ENCODE measurements around the gene LARP4B. TPM values are rescaled to one million over a fixed set of nuclear protein-coding genes. Genes with fewer than 3 reads are reported as not detected.
A peak's percentile ranks its signal among the peaks of the same experiment; 100 is the strongest.

The LARP4B gene
- total RNA-seq, 4 donors from 2014 or later = 50.2 to 77.5 (median 57.0) TPM

- WGBS, 2 donors = 70 to 82% methylated on average over 37 to 38 of the region's 38 CpGs
- H3K4me3 ChIP-seq (ENCODE audit: low read depth, poor library complexity, severe bottlenecking) = no peak overlapping the region
- intact Hi-C loops (cut with DNase I; ENCODE audit: low total_unique reads) = no loop called here
- TF ChIP-seq POLR2A (IDR thresholded peaks at IDR 0.05) = no peak
- TF ChIP-seq CTCF (IDR thresholded peaks at IDR 0.05) = no peak
- DNase-seq (ENCODE audit: low spot score in 2 of 2) = peak in 1 of 2 donors; percentile 72
Measured at GRCh38 chr10:775245-776075, 156.0 kb downstream of the LARP4B start.

GRCh38 chr10:774661-775244, 156.8 kb downstream of the LARP4B start:
- WGBS, 2 donors = 81 to 84% methylated on average over 23 of the region's 23 CpGs
- TF ChIP-seq POLR2A (IDR thresholded peaks at IDR 0.05) (no peak), CTCF (IDR thresholded peaks at IDR 0.05) (no peak)
- intact Hi-C loops (cut with DNase I; ENCODE audit: low total_unique reads) = no loop called here
- H3K4me3 ChIP-seq (ENCODE audit: low read depth, poor library complexity, severe bottlenecking) = no peak overlapping the region
- DNase-seq (ENCODE audit: low spot score in 2 of 2) = peak in 1 of 2 donors; percentile 78

GRCh38 chr10:774223-774622, 157.3 kb downstream of the LARP4B start:
- no peak for TF ChIP-seq POLR2A (IDR thresholded peaks at IDR 0.05)
- TF ChIP-seq CTCF (IDR thresholded peaks at IDR 0.05) = no peak
- DNase-seq (ENCODE audit: low spot score in 2 of 2) = peak in 1 of 2 donors; percentile 64

GRCh38 chr10:773562-774161, 157.8 kb downstream of the LARP4B start:
- TF ChIP-seq POLR2A (IDR thresholded peaks at IDR 0.05) (no peak), CTCF (IDR thresholded peaks at IDR 0.05) (no peak)
- H3K4me3 ChIP-seq (ENCODE audit: low read depth, poor library complexity, severe bottlenecking) = no peak overlapping the region
- DNase-seq (ENCODE audit: low spot score in 2 of 2) = peak in 1 of 2 donors; percentile 83
- 85 to 91% methylated on average over 23 to 27 of the region's 27 CpGs for WGBS, 2 donors
- intact Hi-C loops (cut with DNase I; ENCODE audit: low total_unique reads) = no loop called here

More at GRCh38 chr10:774223-774622, 157.3 kb downstream of the LARP4B start:
- H3K4me3 ChIP-seq (ENCODE audit: low read depth, poor library complexity, severe bottlenecking) = no peak overlapping the region
- WGBS, 2 donors = 87 to 90% methylated on average over 13 of the region's 13 CpGs
- intact Hi-C loops (cut with DNase I; ENCODE audit: low total_unique reads) = no loop called here

- intact Hi-C loops (cut with DNase I; ENCODE audit: low total_unique reads) = no loop called here
- peak in 1 of 2 donors; percentile 59 for DNase-seq (ENCODE audit: low spot score in 2 of 2)
Measured at GRCh38 chr10:772227-772637, 159.3 kb downstream of the LARP4B start.

More at GRCh38 chr10:772227-772637, 159.3 kb downstream of the LARP4B start:
- WGBS, 2 donors = 56 to 58% methylated on average over 12 to 14 of the region's 14 CpGs
- TF ChIP-seq POLR2A (IDR thresholded peaks at IDR 0.05) (no peak), CTCF (IDR thresholded peaks at IDR 0.05) (no peak)
- no peak overlapping the region for H3K4me3 ChIP-seq (ENCODE audit: low read depth, poor library complexity, severe bottlenecking)
